NCI-H1092 (cell line): ENCODE results near the gene AP5S1.
A peak's percentile ranks its signal among the peaks of the same experiment; 100 is the strongest.

Experiments
- DNase-seq: peaks from one replicate; lab custom pipeline; 2025; lab: John Stamatoyannopoulos, UW

AP5S1 gene, protein sequence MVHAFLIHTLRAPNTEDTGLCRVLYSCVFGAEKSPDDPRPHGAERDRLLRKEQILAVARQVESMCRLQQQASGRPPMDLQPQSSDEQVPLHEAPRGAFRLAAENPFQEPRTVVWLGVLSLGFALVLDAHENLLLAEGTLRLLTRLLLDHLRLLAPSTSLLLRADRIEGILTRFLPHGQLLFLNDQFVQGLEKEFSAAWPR

DNA sequence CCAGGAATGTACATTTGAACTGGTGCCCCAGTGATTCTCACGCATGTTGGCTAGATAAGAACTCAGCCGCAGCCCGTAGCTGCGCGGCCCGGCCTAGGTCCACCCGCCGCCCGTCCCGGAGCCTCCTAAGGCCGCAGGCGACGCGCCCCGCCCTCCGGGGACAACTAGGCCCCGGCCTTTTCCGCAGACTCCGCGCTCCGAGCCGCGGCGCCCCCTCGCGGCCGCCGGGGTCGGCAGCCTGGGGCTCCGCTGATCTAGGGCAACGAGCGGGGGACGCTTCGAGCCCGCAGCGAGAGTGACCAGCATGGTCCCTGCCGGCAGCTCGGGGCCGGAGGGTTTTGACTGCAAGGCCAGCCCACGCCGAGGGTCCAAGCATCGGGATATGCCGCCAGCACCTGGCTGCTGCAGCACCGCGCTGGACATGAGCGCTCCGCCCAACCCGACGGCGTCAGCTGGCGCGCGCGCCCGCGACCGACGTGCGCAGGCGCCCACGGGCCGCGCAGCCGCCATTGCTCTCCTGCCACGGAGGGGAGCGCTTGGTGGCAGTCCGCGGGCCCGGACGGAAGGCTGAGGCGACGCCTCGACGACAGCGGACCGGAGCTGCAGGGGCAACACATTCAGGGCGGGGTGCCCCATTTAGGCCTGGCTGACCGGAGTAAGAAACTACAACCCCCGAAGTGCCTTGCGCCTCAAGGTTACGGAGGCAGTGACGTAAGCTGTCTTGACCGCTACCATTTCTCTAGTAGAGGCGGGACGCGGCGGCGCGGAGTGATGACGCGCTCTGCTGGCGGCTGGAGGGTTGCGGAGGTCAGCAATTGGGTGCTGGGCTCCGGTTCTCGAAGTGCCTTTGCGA is at the start of gene AP5S1:
TSS of gene AP5S1 (plus strand) at position 500 of the 853 bp plus-strand sequence. CDS start 1,571 bp downstream, outside the sequence.
- DNase-seq, result peak; percentile 94

- no peak for DNase-seq
These were observed 48.7 kb upstream of the AP5S1 start for GRCh38 chr20:3771552-3772058.

- no peak for DNase-seq
These were observed 44.8 kb upstream of the AP5S1 start for GRCh38 chr20:3775457-3776108.

DNA sequence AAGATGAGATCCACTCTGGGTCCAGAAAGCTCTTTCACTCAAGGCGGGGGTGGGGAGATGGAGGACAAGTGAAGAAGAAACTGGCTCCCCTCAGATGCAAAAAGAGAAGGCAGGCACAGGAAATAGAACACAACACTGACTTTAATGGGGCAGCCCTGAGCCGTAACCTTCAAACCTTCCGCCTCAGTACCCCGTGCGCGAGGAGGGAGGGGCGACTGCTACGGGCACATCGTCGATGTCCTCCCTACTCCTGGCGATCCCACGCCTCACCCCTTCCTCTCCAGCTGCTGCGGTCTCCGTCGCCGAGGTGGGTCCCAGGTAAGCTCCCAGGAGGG is 43.0 kb upstream of the AP5S1 start:
- no peak for DNase-seq

GRCh38 chr20:3777716-3778629 is 42.4 kb upstream of the AP5S1 start:
- DNase-seq, result no peak

GRCh38 chr20:3778976-3779375 is 41.4 kb upstream of the AP5S1 start:
- no peak for DNase-seq

GRCh38 chr20:3781153-3781910 is 39.0 kb upstream of the AP5S1 start, which contains the start of gene SPEF1:
TSS of gene SPEF1 (minus strand) at chr20:3781448. CDS start at chr20:3781287, 161 bp downstream.
- peak; percentile 89 for DNase-seq

DNA sequence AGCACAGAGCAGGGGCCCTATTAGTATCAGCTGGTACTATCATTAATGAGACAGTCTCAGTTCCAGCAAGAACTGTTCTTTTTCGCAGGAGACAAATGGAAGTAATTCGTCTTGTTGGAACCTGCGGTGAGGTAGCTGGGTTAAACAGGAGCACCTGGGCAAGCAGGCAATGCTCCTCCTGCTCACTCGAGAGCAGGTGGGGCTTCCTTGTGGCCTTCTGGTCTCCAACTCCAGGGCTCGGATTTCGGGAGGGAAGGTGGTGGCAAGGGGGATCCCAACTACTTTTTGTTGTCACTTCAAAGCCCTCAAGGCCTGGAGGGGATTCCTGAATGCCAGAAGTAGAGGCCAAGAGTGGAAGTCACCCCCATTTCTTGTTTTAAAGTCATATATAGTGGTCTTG is 37.8 kb upstream of the AP5S1 start:
- no peak for DNase-seq

GRCh38 chr20:3783068-3783489 is 37.3 kb upstream of the AP5S1 start:
- no peak for DNase-seq

- DNase-seq, result no peak
These were observed 36.7 kb upstream of the AP5S1 start for GRCh38 chr20:3783511-3784195.

GRCh38 chr20:3784216-3784853 is 36.0 kb upstream of the AP5S1 start:
- no peak for DNase-seq

DNA sequence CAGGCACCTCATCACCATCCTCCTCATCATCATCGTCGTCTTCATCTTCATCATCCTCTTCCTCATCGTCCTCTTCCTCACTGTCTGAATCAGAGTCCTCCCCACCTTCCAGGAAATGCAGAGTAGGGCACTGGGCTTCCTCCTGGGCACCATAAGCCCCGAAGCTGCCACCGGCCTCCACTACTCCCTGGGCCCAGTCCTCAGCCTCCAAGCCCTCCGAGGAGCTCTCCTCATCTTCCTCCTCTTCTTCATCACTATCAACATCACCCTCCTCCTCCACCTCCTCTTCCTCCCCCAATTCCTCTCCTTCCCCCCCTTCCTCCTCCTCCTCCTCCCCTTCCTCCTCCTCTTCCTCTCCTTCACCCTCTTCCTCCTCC is 35.5 kb upstream of the AP5S1 start:
- DNase-seq, result no peak

DNA sequence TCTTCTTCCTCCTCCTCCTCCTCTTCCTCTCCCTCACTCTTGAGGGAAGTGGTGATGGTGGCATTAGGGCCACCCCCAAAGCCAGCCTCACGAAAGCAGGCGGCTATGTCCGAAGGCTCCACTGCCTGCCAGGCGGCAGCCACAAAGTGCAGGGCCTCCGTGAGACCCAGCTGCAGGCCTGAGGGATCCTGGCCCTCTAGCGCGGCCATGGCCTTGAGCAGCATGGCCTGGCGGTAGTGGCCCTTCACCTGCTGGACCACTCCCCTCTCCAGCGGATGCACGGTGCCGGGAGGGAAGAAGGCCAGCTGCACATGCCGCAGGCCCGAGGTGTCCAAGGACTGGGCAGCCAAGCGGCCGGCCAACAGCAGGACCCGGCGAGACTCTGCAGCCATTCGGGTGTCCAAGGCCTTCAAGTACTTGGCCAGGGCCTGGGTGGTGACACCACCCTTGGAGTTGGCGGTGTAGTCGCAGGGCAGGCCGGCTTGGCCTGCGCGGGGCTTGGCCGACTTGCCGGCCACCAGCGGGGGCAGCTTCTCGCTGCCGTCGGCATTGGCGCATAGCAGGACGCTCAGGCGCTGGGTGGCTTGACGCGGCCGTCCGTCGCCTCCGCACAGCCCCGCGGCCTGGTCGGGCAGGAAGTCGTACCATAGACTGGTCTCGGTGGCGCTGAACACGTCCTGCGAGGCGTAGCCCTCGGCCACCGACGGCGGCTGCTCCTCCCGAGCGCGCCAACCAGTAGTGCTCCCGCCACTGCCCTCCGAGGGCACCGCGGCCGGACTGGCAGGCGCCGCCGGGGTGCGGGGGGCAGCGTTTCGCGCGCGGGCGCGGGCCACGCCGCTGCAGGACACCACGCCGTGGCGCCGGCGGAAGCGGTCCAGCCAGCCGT is 34.9 kb upstream of the AP5S1 start:
- no peak for DNase-seq

DNA sequence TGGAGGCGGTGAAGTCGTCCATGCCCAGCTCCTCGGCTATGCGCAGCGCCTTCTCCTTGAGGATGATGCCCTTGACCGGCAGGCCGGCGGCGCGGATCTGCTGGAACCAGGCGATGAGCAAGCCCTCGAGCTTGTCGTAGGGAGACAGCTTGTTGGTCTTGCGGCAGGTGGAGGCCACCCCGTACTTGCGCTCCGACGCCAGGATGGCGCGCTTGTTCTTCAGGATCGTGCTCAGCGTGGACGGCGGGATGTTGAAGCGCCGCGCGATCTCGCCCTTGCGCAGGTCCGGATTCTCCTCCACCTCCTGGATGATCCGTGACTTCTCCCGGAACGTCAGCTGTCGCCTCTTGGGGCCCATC is 34.2 kb upstream of the AP5S1 start:
- peak; percentile 34 for DNase-seq

DNA sequence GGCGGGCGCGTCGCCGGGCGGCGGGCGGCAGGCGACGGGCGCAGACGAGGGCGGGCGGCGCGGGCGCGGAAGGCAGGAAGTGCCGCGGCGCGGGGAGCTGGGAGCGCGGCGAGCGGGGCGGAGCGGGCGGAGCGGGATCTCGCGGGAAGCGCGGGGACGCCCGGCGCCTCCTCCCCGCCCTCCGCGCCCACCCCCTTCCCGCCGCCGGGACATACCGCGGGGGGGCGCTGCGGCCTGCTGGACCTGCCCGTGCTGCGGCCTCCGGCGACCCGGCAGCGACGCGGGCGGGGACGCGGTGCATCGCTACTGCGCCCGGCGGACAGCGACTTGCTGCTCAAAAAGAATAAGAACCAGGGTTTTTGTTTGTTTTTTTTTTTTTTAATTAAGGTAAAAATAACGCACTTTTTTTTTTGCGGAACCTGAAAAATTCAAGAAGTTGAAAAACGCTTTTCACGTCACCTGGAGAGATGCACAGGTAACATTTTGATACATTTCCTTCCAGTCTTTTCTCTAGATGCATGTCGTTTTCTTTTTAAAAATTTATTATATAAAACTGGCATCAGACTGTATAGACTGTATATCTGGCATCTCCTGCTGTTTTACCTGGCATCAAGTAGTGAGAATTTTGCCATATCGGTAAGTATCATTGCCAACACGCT is 33.6 kb upstream of the AP5S1 start, which contains the start of gene CENPB:
TSS of gene CENPB (minus strand) at position 76 of the 659 bp plus-strand sequence. CDS start 257 bp downstream, outside the sequence.
- peak; percentile 81 for DNase-seq

GRCh38 chr20:3787324-3788014 is 32.9 kb upstream of the AP5S1 start:
- DNase-seq, result no peak

GRCh38 chr20:3788685-3789155 is 31.6 kb upstream of the AP5S1 start:
- DNase-seq, result no peak
